ENCODE data around the gene P2RY13.
A peak's percentile ranks its signal among the peaks of the same experiment; 100 is the strongest.

Gene P2RY13

DNA sequence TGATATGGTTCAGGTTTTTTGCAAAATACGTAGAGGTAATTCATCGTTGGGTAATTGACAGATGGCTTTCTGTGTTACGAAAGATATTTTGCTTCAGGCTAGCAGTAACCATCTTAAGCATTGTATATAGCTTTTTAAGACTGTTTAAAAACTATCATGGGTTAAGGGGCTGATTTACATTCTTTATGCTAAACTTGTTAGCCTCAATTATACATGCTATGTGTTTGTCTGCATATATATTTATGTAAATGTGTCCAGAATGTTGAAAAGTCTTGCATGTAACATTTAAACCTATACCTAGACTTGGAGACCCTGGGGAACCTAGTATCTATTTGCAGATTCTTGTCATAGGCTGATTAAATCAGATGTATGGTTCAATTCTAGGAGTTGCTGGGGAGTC is 39.9 kb downstream of the P2RY13 start:
- no peak for DNase-seq

DNA sequence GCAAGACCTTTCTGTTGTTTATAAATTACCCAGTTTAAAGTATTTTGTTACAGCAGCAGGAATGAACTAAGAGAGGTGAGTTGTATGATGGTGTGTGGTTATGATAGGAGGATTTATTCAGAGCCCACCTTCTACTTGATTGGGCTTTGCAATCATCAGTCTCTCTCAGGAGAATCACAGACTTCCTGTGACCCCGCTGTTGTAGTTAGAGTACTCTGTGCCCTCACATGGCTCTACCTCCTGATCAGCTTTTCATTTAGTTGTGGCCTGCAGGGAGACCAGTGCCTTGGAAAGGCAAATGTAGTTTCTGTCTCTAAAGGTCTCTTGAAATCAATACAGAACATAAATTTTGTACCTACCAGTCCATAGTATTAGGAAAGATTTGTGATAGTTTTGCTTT is 43.4 kb downstream of the P2RY13 start:
- DNase-seq = no peak

DNA sequence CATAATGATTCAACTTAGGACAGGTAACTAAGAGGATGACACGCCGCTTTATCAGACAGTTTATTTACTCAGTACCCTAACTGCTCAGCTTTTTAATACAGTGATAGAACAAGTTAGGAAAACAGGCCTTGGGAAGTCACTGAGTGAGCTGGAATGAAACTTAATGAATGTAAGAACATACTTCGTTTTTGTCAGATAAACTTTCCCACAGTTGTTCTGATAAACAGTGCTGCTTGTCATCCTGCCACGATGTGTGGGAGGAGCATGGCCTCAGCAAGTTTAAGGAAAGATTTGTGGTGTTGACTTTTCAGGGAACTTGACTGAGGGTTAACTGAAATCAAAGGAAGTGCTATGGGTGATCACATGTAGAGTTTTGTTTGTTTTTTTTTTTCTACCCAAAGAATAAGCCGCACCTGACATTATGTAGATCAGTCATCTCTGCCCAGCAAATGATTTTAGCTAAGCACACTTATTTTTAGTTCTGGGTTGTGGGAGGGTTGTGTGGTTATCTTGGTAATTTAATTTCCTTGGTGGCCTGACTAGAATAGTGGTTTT is 45.4 kb downstream of the P2RY13 start:
- no peak for DNase-seq

DNA sequence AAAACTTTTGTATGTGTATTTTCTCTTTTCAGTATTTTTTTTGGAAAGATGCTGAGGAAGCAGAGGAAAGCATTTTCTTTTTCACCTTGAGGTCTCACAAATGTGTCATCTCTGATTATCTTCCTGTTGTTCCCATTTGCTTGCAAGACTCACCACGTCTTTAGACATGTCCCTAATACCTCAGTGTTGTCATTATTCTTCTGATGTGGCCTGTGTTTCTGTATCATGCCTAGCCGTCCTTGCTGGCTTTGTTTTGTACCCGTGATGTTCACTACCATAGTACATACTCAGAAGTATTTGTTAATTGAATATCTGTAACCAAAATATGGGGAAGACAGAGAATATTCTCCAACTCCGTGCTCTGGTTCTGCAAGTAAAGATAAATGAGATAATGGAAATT is 46.0 kb downstream of the P2RY13 start:
- no peak for DNase-seq

DNA sequence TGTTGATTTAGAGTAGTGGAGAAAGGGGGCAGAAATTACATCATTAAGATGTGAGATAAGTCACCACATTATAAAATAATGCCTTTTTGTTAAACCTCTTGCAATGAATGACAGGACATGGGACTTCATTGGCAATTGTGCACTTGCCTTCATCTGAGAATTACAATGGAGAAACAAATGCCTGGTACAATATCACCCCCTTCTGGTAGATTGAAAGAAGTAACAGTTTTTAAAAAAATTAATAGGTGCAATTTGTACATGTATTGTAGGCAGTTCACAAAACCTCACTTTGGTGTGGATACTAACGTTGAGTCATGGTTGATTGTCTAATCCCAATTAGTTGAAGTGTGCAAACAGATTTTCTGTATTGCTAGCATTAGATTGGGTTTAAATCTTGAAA is 46.4 kb downstream of the P2RY13 start:
- peak; percentile 81 for DNase-seq

DNA sequence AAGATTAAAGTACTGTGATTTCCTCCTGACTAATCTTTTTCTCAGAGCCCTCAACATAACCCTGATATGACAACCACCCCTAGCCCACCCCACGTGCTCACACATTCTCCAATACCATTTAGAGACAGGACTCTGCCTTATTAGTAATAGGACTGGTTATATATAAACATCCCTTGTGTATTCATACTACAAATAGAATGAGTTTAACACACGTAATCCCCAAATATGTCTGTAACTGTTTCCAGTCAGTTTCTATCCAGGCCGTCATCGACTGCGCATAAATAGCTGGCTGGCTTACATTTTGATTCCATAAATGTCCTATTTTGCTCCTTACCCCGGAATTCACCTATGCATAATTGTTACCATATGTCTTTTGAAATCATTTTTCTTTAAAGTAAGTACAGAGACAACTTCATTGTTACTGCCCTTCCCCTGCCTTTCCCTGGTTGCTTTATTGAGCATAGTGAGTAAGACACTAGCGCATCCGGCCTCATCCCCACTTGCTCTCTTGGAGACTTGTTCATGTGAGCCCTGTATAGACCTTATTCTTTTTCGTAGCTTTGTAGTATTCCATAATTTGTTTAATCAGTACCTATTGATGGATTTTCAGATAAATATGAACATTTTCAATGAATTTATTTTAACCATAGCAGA is 47.6 kb downstream of the P2RY13 start:
- no peak for DNase-seq

DNA sequence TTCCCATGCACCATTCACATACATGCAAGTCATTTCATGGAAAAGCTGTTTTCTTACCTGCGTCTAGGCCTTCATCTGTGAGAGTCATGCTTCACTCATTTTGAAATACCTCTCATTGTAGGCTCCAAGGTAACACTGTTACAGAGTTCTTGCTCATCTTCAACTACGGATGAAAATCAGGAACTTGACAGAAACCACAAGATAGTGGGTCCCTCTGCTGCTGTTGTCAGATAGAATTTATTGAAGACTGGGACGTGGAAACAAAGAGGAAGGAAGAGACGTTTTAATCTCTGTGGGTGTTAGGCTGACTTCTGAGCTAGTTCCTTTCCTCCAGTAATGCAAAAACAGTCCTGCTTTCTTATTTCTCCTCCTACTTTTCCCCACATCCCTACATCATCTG is 51.1 kb downstream of the P2RY13 start, which contains the start of gene P2RY14:
TSS of gene P2RY14 (minus strand) at position 313 of the 400 bp plus-strand sequence. CDS start 64,226 bp downstream, outside the sequence.
- DNase-seq = no peak

DNA sequence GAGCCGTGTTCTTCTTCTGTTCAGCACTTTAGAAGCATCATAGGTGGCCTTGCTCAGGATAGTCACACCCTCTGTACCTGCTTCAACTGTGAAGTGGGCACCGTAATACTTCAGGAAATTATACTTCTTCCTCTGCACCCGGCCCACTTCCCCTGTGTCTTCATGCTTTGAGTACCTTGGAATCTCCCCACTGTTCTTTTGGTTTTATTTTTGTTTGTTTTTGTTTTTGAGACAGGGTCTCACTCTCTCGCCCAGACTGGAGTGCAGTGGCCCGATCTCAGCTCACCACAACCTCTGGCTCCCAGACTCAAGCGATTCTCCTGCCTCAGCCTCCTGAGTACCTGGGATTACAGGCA is 52.7 kb downstream of the P2RY13 start:
- DNase-seq = no peak

Data from eye (tissue), 1 donor.